Naive B cell (primary cell): ENCODE data around the gene KREMEN2. TPM values are rescaled to one million over a fixed set of nuclear protein-coding genes. Genes with fewer than 3 reads are reported as not detected.
"Not testable (repeated sequence)": the region's sequence is repeated elsewhere in the genome, so short reads cannot be mapped to it uniquely, and the experiment has no call there.

Experiments used
- ATAC-seq, 2 donors: fragments of 150-1000 bp; cut with Tn5 transposase; 2 replicates each; pipeline ENCODE4 v1.10.0; 2021; ENCODE audit warnings: low read depth in 2 of 2, mild to moderate bottlenecking in 2 of 2, moderate library complexity in 2 of 2
- DNase-seq: peaks from one replicate; pipeline ENCODE4 v3.0.0; 2022
- H3K27ac Mint-ChIP-seq, 6 donors: one replicate each; pipeline ENCODE4 v1.8.0; 2020 to 2022; ENCODE audit warnings: mild to moderate bottlenecking in 6 of 6, mixed read lengths in 6 of 6, moderate library complexity in 5 of 6, inconsistent platforms in 2 of 6
- H3K27me3 Mint-ChIP-seq, 3 donors: one replicate each; pipeline ENCODE4 v1.8.0; 2021 to 2022; ENCODE audit warnings: mixed read lengths in 3 of 3, mild to moderate bottlenecking in 1 of 3
- H3K36me3 Mint-ChIP-seq, 2 donors: one replicate each; pipeline ENCODE4 v1.8.0; 2020 to 2022; ENCODE audit warnings: mixed read lengths in 2 of 2, inconsistent platforms in 1 of 2, mild to moderate bottlenecking in 1 of 2
- H3K4me1 Mint-ChIP-seq, 3 donors: one replicate each; pipeline ENCODE4 v1.8.0; 2020 to 2022; ENCODE audit warnings: mixed read lengths in 3 of 3, inconsistent platforms in 1 of 3, mild to moderate bottlenecking in 1 of 3, moderate library complexity in 1 of 3
- H3K4me3 Mint-ChIP-seq, 8 donors: one replicate each; pipeline ENCODE4 v1.8.0; 2020 to 2022; ENCODE audit warnings: mild to moderate bottlenecking in 8 of 8, mixed read lengths in 8 of 8, moderate library complexity in 8 of 8, inconsistent platforms in 2 of 8
- H3K9me3 Mint-ChIP-seq, 7 donors: one replicate each; pipeline ENCODE4 v1.8.0; 2020 to 2022; ENCODE audit warnings: mixed read lengths in 7 of 7, mild to moderate bottlenecking in 5 of 7, inconsistent platforms in 2 of 7, moderate library complexity in 1 of 7
- polyA plus RNA-seq, 6 donors: library from polyadenylated mRNA; unstranded; fragments of 300-500 nt; fragmentation: Illumina TruSeq; gene quantifications; one replicate each; pipeline ENCODE4 v1.2.3, GENCODE V29; 2021; ENCODE audit warnings: low read depth in 6 of 6

Gene KREMEN2, protein sequence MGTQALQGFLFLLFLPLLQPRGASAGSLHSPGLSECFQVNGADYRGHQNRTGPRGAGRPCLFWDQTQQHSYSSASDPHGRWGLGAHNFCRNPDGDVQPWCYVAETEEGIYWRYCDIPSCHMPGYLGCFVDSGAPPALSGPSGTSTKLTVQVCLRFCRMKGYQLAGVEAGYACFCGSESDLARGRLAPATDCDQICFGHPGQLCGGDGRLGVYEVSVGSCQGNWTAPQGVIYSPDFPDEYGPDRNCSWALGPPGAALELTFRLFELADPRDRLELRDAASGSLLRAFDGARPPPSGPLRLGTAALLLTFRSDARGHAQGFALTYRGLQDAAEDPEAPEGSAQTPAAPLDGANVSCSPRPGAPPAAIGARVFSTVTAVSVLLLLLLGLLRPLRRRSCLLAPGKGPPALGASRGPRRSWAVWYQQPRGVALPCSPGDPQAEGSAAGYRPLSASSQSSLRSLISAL
- polyA plus RNA-seq, result 1 to 10 TPM in 3 of 6 donors, under 1 TPM in 2, not detected in 1; 0.25 to 4.4 (median 1.2) TPM

DNA sequence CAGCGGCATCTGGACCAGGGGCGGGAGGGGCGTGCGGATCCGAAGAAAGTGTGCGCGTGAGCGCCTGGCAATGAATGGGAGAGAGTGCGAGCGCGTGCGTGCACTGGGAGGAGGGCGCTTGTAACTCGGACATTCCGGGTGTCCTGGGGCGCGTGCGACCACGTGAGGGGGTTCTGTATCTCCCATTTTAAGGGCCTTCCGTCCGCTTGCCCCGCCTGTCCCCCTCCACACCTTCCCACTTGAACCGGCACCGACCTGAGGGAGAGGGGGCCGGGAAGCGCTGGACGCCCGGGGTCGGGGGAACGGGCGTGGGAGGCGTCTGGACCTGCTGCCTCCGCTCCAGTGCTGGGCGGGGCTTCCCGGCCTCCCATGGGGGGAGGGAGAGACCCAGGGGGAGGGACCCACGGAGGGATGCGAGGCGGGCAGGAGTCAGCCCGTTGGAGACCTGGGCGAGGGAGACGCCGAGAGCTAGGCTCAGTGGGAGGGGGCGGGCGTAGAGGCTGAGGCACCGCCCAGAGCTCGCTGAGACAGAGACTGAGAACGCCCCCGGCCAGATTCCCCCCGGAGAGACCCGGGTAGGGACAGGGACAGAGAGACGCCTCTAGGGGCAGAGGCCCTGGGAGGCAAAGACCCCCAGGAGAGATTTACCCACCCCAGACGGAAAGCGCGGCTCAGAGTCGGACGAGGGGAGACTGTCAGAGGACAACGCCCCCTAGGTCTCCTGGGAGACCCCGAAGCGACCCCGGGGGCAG lies at the start of gene KREMEN2:
KREMEN2 (plus strand) TSS at position 553 of the 752 bp plus-strand sequence. CDS start 246 bp downstream, outside the sequence.
- H3K27ac Mint-ChIP-seq, result peak within 1 kb of the TSS in 5 of 6 donors; percentile 29 to 81 (median 56)
- peak within 1 kb of the TSS; percentile 83 to 94 (median 89) for H3K4me3 Mint-ChIP-seq
- no peaks in the 10 kb centered on the region for H3K9me3 Mint-ChIP-seq
- peaks cover 0 to 27% (median 10%) of the 10 kb centered on the region in 3 donors for H3K27me3 Mint-ChIP-seq
- DNase-seq, result no peak
- peak; percentile 7 to 9 for ATAC-seq
- H3K36me3 Mint-ChIP-seq, result no peaks in the 10 kb centered on the region
- H3K4me1 Mint-ChIP-seq, result peaks cover 30 to 43% (median 31%) of the 10 kb centered on the region in 3 donors

DNA sequence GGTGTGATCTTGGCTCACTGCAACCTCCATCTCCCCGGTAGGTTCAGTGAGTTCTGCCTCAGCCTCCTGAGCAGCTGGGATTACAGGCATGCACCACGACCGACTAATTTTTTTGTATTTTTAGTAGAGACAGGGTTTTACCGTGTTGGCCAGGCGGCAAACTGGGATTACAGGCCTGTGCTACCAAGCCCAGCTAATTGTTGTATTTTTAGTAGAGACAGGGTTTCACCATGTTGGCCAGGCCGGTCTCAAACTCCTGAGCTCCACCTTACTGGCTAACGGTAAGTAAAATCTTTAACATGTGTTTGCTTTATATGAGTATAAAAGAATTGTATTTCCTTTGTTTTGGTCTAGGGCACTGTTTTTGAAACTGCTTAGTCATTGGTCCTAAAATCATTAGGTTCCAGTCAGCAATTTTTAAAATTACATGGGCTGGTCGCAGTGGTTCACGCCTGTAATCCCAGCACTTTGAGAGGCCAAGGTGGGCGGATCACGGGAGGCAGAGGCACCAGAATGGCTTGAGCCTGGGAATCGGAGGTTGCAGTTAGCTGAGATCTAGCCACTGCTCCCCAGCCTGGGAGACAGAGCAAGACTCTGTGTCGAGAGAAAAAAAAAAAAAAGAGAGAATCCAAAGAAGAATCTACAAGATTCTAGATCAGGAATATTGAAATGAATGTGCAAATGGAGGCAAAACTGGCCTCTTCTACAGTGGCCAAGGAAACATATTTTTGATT lies 48.7 kb upstream of the KREMEN2 start:
- peaks cover 21 to 34% (median 24%) of the 10 kb centered on the region in 3 donors for H3K4me1 Mint-ChIP-seq
- no peaks in the 10 kb centered on the region for H3K9me3 Mint-ChIP-seq
- H3K36me3 Mint-ChIP-seq, result peaks cover 0 to 5% of the 10 kb centered on the region in 2 donors
- no peak for ATAC-seq
- peak overlapping the region in 1 of 8 donors; percentile 43 for H3K4me3 Mint-ChIP-seq
- no peak for DNase-seq
- H3K27ac Mint-ChIP-seq, result no peak overlapping the region
- no peaks in the 10 kb centered on the region for H3K27me3 Mint-ChIP-seq

DNA sequence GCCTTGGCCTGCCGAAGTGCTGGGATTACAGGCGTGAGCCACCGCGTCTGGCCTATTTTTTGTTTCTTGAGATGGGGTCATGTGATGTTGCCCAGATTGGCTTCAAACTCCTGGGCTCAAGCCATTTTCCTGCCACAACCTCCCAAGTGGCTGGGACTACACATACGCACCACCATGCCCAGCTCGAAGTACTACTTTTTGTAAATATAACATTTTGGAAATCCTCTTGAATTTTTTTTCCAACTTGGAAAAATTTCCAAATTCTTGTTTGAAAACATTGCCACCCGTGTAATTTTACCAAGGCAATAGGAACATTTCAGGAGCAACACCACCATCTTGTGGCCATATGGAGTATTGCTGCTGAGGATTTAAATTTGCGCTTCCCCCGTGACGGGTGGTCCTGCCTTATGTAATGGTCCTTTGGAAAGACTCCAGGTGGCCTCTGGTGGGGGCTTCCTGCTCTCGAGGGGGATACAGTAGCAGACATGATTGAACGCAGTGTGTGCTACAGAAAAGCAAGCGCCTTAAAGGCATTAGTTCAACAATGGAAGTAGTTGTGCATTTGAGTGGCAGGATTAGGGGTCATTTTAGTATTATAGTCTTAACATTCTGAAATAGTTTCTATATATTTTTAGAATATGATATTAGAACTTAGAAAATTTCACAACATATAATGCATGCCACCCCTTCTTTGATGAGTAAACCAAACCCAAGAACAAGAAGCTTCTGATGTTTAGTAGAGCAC lies 44.4 kb upstream of the KREMEN2 start:
- peak overlapping the region in 1 of 8 donors; percentile 11 for H3K4me3 Mint-ChIP-seq
- no peaks in the 10 kb centered on the region for H3K27me3 Mint-ChIP-seq
- peaks cover 9 to 10% of the 10 kb centered on the region in 2 donors for H3K36me3 Mint-ChIP-seq

DNA sequence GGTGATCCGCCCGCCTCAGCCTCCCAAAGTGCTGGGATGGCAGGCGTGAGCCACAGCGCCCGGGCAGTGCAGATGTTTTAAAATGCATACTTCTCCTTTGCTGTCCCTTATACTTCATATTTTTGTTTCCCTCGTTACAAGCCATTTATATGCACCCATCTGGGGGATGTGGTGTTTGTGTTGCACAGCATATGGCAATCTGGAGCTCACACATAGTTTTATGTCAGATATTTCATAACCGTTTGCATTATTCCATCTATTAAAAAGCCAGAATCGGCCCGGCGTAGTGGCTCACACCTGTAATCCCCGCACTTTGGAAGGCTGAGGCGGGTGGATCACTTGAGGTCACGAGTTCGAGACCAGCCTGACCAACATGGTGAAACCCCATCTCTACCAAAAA lies 40.6 kb upstream of the KREMEN2 start:
- H3K4me3 Mint-ChIP-seq, result no peak overlapping the region
- no peaks in the 10 kb centered on the region for H3K9me3 Mint-ChIP-seq
- H3K36me3 Mint-ChIP-seq, result peaks cover 9 to 10% of the 10 kb centered on the region in 2 donors
- no peak for DNase-seq
- no peak for ATAC-seq
- peaks cover 8 to 18% (median 15%) of the 10 kb centered on the region in 3 donors for H3K4me1 Mint-ChIP-seq
- H3K27me3 Mint-ChIP-seq, result no peaks in the 10 kb centered on the region
- no peak overlapping the region for H3K27ac Mint-ChIP-seq

More for the DNA sequence above, 44.4 kb upstream of the KREMEN2 start:
- Mint-ChIP-seq H3K9me3 (no peaks in the 10 kb centered on the region), H3K27ac (peak overlapping the region in 3 of 6 donors; percentile 38 to 82 (median 64)), H3K4me1 (peaks cover 3 to 7% (median 6%) of the 10 kb centered on the region in 3 donors)
- ATAC-seq (peak; percentile 45 to 52), DNase-seq (peak; percentile 56)

DNA sequence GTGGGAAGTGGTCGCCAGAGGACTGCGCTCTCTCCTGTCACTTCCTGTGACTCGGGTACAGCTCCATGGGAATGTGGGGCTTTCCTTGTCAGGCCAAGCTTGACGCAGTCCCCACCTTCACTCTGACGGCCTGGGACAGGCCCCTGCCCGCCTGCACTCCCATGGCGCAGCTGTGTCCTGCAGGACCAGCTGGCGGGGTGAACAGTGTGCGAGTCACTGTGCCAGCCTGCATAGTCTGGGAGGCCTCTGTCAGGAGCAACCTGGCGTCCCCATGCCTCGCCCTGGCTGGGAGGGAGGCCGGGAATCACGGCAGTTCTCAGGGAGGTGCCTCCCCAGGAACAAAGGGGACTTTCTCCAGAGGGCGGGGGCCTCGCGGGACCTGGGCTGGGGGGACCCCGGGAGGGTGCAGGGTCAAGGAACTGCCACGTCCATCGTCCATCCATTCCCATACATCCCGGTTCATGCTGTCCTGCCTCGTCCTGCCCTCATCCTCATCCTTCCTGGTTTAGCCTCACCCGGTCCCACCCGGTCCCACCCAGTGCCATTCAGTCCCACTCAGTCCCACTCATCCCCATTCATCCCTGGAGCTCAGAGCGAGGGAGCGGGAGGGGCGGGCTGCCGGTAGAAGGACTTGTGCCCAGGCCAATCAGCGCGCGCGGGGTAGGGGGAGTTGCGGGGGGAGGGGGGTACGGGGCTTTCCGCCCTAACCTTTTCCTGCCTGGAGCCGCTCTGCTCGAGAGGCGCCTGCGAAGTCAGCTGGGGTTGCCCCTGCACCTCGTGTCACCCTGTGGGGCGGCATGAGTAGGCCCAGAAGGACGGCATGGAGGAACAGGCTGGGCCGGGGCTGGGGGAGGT lies 38.9 kb upstream of the KREMEN2 start:
- peaks cover 5 to 9% of the 10 kb centered on the region in 2 donors for H3K36me3 Mint-ChIP-seq
- no peaks in the 10 kb centered on the region for H3K9me3 Mint-ChIP-seq
- ATAC-seq (no peak), DNase-seq (no peak)
- H3K27ac Mint-ChIP-seq, result peak overlapping the region in 1 of 6 donors; percentile 7
- H3K27me3 Mint-ChIP-seq, result no peaks in the 10 kb centered on the region
- peaks cover 6 to 11% (median 9%) of the 10 kb centered on the region in 3 donors for H3K4me1 Mint-ChIP-seq
- no peak overlapping the region for H3K4me3 Mint-ChIP-seq

DNA sequence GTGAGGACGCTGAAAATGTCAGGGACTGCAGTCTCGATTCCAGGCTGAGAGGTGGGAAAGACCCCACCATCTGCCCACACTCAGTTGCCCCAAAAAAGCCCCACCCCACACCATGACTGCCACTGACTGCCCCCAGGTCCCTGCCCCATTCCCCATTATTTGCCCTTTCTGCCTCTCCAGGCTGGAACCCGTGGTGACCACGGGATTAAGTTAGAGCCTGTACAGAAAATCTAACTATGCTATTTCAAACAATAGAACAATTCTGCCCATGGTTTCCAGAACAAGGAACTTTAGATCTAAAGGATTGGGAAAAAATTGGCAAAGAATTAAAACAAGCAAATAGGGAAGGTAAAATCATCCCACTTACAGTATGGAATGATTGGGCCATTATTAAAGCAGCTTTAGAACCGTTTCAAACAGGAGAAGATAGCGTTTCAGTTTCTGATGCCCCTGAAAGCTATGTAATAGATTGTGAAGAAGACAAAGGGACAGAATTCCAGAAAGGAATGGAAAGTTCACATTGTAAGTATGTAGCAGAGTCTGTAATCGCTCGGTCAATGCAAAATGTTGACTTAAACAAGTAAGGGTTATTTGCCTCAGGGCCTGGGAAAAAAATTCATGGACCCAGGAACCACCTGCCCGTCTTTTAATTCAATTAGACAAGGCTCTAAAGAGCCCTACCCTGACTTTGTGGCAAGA lies 38.0 kb upstream of the KREMEN2 start:
- ATAC-seq (no peak), DNase-seq (no peak)
- Mint-ChIP-seq H3K9me3 (no peaks in the 10 kb centered on the region), H3K27ac (no peak overlapping the region), H3K36me3 (peaks cover 5 to 9% of the 10 kb centered on the region in 2 donors), H3K4me3 (no peak overlapping the region), H3K27me3 (no peaks in the 10 kb centered on the region), H3K4me1 (peaks cover 6 to 11% (median 9%) of the 10 kb centered on the region in 3 donors)

DNA sequence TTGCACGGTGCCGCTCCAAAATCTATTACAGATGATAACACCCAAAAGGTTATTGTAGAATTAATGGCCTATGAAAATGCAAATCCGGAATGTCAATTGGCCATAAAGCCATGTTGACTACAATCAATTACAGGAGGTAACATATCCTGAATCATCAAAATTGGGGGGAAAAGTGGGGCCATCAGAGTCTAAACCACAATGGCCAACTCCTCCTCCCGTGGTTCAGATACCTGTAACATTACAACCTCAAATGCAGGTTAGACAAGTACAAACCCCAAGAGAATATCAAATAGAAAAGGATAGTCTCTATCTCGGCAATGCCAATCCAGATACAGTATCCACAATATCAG lies 37.5 kb upstream of the KREMEN2 start:
- Mint-ChIP-seq H3K27ac (peak overlapping the region in 5 of 6 donors; percentile 15 to 50 (median 22)), H3K4me1 (peaks cover 6 to 11% (median 9%) of the 10 kb centered on the region in 3 donors), H3K9me3 (no peaks in the 10 kb centered on the region), H3K4me3 (peak overlapping the region in 4 of 8 donors; percentile 5 to 30 (median 23)), H3K27me3 (no peaks in the 10 kb centered on the region), H3K36me3 (peaks cover 5 to 9% of the 10 kb centered on the region in 2 donors)
- no peak for ATAC-seq
- DNase-seq, result no peak

DNA sequence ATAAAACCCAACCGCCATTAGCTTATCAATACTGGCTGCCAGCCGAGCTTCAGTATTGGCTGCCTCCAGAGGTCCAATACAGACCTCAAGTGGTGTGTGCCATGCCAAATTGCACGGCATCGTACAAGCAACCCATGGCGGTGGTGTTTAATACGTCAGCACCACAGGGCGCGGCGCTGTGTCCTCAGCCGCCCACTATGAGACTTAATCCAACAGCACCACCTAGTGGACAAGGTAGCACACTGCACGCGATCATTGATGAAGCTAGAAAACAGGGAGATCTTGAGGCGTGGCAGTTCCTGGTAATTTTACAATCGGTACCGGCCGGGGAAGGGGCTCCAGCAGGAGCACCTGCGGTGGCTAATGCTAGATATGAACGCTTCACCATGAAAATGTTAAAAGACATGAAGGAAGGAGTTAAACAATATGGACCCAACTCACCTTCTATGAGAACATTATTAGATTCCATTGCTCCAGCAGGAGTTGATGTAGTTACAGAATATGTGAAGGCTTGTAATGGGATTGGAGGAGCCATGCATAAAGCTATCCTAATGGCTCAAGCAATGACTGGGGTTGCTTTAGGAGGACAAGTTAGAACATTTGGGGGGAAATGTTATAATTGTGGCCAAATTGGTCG lies 36.9 kb upstream of the KREMEN2 start:
- Mint-ChIP-seq H3K4me1 (peaks cover 6 to 11% (median 9%) of the 10 kb centered on the region in 3 donors), H3K9me3 (no peaks in the 10 kb centered on the region), H3K4me3 (peak overlapping the region in 4 of 8 donors; percentile 5 to 30 (median 23)), H3K27ac (peak overlapping the region; percentile 15 to 73 (median 28)), H3K27me3 (no peaks in the 10 kb centered on the region), H3K36me3 (peaks cover 5 to 8% of the 10 kb centered on the region in 2 donors)
- peak; percentile 84 for DNase-seq
- ATAC-seq, result peak; percentile 100

DNA sequence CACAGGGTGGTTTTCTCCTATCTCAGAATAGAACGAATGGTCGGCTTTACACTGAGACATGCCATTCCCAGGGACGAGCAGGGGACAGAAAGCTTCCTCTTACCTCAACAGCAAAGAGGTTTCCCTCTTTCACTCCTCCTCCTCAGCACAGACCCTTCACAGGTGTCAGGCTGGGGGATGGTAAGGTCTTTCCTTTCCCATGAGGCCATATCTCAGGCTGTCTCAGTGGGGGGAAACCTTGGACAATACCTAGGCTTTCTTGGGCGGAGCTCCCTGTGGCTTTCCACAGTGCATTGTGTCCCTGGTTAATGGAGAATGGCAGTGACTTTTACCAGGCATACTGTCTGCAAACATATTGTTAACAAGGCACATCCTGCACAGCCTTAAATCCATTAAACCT lies 35.9 kb upstream of the KREMEN2 start:
- H3K36me3 Mint-ChIP-seq, H3K27ac Mint-ChIP-seq, H3K4me3 Mint-ChIP-seq, DNase-seq, H3K9me3 Mint-ChIP-seq, H3K27me3 Mint-ChIP-seq, ATAC-seq: not testable (repeated sequence)
- H3K4me1 Mint-ChIP-seq, result peaks cover 6 to 11% (median 9%) of the 10 kb centered on the region in 3 donors

DNA sequence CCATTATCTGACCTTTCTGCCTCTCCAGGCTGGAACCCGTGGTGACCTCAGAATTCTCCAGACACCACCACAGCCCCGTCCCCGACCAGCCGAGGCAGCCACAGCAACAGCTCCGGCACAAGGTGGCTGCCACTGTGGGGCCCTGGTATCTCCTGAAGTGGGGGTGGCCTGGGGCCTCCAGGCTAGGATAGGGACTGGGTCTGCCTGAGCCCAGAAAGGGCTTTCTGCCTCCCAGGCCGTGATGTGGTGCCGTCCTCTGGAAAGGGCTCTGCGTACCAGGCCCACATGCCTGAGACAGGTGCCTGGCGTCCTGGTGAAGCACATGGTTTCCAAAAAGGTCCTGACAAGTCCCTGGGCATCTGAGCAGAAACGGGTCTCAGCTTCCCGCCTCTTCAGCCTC lies 35.3 kb upstream of the KREMEN2 start:
- no peak for ATAC-seq

DNA sequence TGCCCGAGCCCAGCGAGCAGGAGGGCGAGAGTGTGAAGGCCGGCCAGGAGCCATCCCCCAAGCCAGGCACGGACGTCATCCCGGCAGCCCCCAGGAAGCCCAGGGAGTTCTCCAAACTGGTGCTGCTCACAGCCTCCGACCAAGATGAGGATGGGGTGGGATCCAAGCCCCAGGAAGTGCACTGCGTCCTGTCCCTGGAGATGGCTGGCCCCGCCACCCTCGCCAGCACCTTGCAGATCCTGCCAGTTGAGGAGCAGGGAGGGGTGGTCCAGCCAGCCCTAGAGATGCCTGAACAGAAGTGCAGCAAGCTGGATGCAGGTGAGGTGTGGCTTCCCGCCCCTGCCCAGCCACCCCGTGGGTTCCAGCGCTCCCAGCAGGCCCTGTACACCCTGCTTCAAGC lies 34.4 kb upstream of the KREMEN2 start:
- Mint-ChIP-seq H3K27me3 (no peaks in the 10 kb centered on the region), H3K36me3 (peaks cover 0 to 6% of the 10 kb centered on the region in 2 donors), H3K27ac (no peak overlapping the region), H3K4me3 (no peak overlapping the region), H3K9me3 (no peaks in the 10 kb centered on the region), H3K4me1 (peaks cover 9 to 11% (median 9%) of the 10 kb centered on the region in 3 donors)
- ATAC-seq (no peak), DNase-seq (no peak)

More for the DNA sequence above, 35.3 kb upstream of the KREMEN2 start:
- H3K4me1 Mint-ChIP-seq, result peaks cover 6 to 11% (median 9%) of the 10 kb centered on the region in 3 donors
- no peaks in the 10 kb centered on the region for H3K36me3 Mint-ChIP-seq
- no peaks in the 10 kb centered on the region for H3K9me3 Mint-ChIP-seq
- no peak overlapping the region for H3K27ac Mint-ChIP-seq
- DNase-seq, result no peak
- H3K27me3 Mint-ChIP-seq, result no peaks in the 10 kb centered on the region
- H3K4me3 Mint-ChIP-seq, result no peak overlapping the region
